HG03457 (cell line): Measurements from ENCODE around the gene GMCL2.

Source experiments
- ATAC-seq: cut with Tn5 transposase; IDR thresholded peaks from one replicate; pipeline ENCODE4 v1.9.1; 2021; ENCODE audit warnings: moderate number of reproducible peaks; ENCODE audit not compliant: unreplicated experiment

GMCL2 gene

GRCh38 chr5:178222292-178222691, 35.1 kb upstream of the GMCL2 start:
- no peak for ATAC-seq

GRCh38 chr5:178221853-178222252, 34.7 kb upstream of the GMCL2 start:
- ATAC-seq: no peak

GRCh38 chr5:178221282-178221681, 34.1 kb upstream of the GMCL2 start:
- no peak for ATAC-seq

GRCh38 chr5:178218827-178219226, 31.7 kb upstream of the GMCL2 start:
- ATAC-seq: no peak

GRCh38 chr5:178218237-178218776, 31.1 kb upstream of the GMCL2 start:
- no peak for ATAC-seq

GRCh38 chr5:178216779-178217178, 29.6 kb upstream of the GMCL2 start:
- no peak for ATAC-seq

- no peak for ATAC-seq
Measured at GRCh38 chr5:178216088-178216534, 28.9 kb upstream of the GMCL2 start.

- ATAC-seq: no peak
Measured at GRCh38 chr5:178215280-178216002, 28.3 kb upstream of the GMCL2 start.

GRCh38 chr5:178214160-178214803, 27.1 kb upstream of the GMCL2 start:
- ATAC-seq: no peak

GRCh38 chr5:178213748-178214151, 26.6 kb upstream of the GMCL2 start:
- no peak for ATAC-seq

GRCh38 chr5:178213003-178213461, 25.9 kb upstream of the GMCL2 start:
- no peak for ATAC-seq

- ATAC-seq: no peak
Measured at GRCh38 chr5:178212241-178213002, 25.3 kb upstream of the GMCL2 start.

GRCh38 chr5:178211095-178212048, 24.2 kb upstream of the GMCL2 start:
- ATAC-seq: no peak

GRCh38 chr5:178210686-178211085, 23.5 kb upstream of the GMCL2 start:
- ATAC-seq: no peak

- ATAC-seq: no peak
Measured at GRCh38 chr5:178210073-178210535, 22.9 kb upstream of the GMCL2 start.

- no peak for ATAC-seq
Measured at GRCh38 chr5:178209334-178210072, 22.3 kb upstream of the GMCL2 start.

GRCh38 chr5:178208540-178209227, 21.5 kb upstream of the GMCL2 start:
- ATAC-seq: no peak

GRCh38 chr5:178207917-178208280, 20.7 kb upstream of the GMCL2 start:
- no peak for ATAC-seq
